Thyroid gland (tissue), 4 donors: Measurements from ENCODE around the gene CALCB. TPM values are rescaled to one million over a fixed set of nuclear protein-coding genes. Genes with fewer than 3 reads are reported as not detected.

Experiments
- DNase-seq, 2 donors: peaks; one replicate each; pipeline ENCODE4 v3.0.0-alpha.2; 2019
- H3K27ac ChIP-seq, 3 donors: fragments of 200-600 bp; sonication (generic); 1 replicate in 2 of 3; 2 replicates in 1 of 3; pipeline ENCODE4 v1.5.1; 2016 to 2019; ENCODE audit warnings: mild to moderate bottlenecking in 1 of 3, moderate library complexity in 1 of 3
- H3K27me3 ChIP-seq: fragments of 200-600 bp; sonication (generic); one replicate; pipeline ENCODE4 v1.5.1; 2019
- H3K36me3 ChIP-seq, 2 donors: fragments of 200-600 bp; sonication (generic); one replicate each; pipeline ENCODE4 v1.5.1; 2016 to 2019
- H3K4me1 ChIP-seq, 2 donors: fragments of 200-600 bp; sonication (generic); one replicate each; pipeline ENCODE4 v1.5.1; 2017 to 2019
- H3K4me3 ChIP-seq, 3 donors: fragments of 200-600 bp; sonication (generic); replicated peaks in 1 of 3; 1 replicate in 2 of 3; 2 replicates in 1 of 3; pipeline ENCODE4 v1.5.1; 2016; ENCODE audit warnings: mild to moderate bottlenecking in 1 of 3
- H3K9me3 ChIP-seq: fragments of 200-600 bp; sonication (generic); one replicate; pipeline ENCODE4 v1.5.1; 2017
- CTCF ChIP-seq, 6 experiments: fragments of 200-600 bp in 3 of 6; fragments of 450-650 bp in 3 of 6; sonication (generic) in 3 of 6; IDR thresholded peaks; one replicate each; pipeline ENCODE4 v1.5.1; 2016 to 2019; ENCODE audit warnings: antibody characterized with exemption in 6 of 6, mild to moderate bottlenecking in 2 of 6, inconsistent platforms in 1 of 6, moderate library complexity in 1 of 6
- POLR2A ChIP-seq, 2 donors: fragments of 450-650 bp; IDR thresholded peaks; one replicate each; pipeline ENCODE4 v1.6.1; 2017; ENCODE audit warnings: antibody characterized with exemption in 2 of 2, mild to moderate bottlenecking in 2 of 2, moderate library complexity in 1 of 2
- WGBS, 2 donors: methylation state at CpG; one replicate each; pipeline ENCODE4 v1.1.5; 2017; 5-methylcytosine and 5-hydroxymethylcytosine counted together
- intact Hi-C: fragments of 100-400 bp; cut with DNase I; formaldehyde crosslinking; loops from one replicate; pipeline ENCODE4 v1.15.1; 2023
- total RNA-seq, 4 donors: library from RNA; depleted of rRNA; stranded (reverse); fragments of >200 nt; gene quantifications; one replicate each; pipeline ENCODE4 v1.2.3, GENCODE V29; 2016

CALCB gene
- total RNA-seq, 4 donors from 2014 or later = 0.33 to 20.3 (median 2.4) TPM

GRCh38 chr11:15107730-15108515, 34.5 kb downstream of the CALCB start:
- Histone ChIP-seq H3K4me3 (no peak overlapping the region), H3K36me3 (no peaks in the 10 kb centered on the region), H3K27me3 (no peaks in the 10 kb centered on the region), H3K9me3 (no peaks in the 10 kb centered on the region), H3K4me1 (no peaks in the 10 kb centered on the region), H3K27ac (no peak overlapping the region)
- no peak for DNase-seq
- intact Hi-C loops = loop anchor here (5.0 kb wide), 1 partner anchor 99 kb away; no protein-coding TSS in a partner anchor
- TF ChIP-seq CTCF (IDR thresholded peaks at IDR 0.05) (no peak), POLR2A (IDR thresholded peaks at IDR 0.05) (no peak)
- WGBS, 2 donors = 49 to 51% methylated on average over 4 of the region's 4 CpGs

GRCh38 chr11:15108592-15109130, 35.3 kb downstream of the CALCB start:
- H3K4me3 ChIP-seq = no peak overlapping the region
- no peak for DNase-seq
- H3K36me3 ChIP-seq = no peaks in the 10 kb centered on the region
- TF ChIP-seq CTCF (IDR thresholded peaks at IDR 0.05) (no peak), POLR2A (IDR thresholded peaks at IDR 0.05) (no peak)
- no peaks in the 10 kb centered on the region for H3K4me1 ChIP-seq
- H3K27me3 ChIP-seq = no peaks in the 10 kb centered on the region
- H3K9me3 ChIP-seq = no peaks in the 10 kb centered on the region
- H3K27ac ChIP-seq = no peak overlapping the region
- intact Hi-C loops = loop anchor here (5.0 kb wide), 1 partner anchor 99 kb away; no protein-coding TSS in a partner anchor
- 89 to 93% methylated on average over 2 of the region's 2 CpGs for WGBS, 2 donors

GRCh38 chr11:15109602-15110001, 36.2 kb downstream of the CALCB start:
- Histone ChIP-seq H3K4me3 (no peak overlapping the region), H3K9me3 (no peaks in the 10 kb centered on the region), H3K27ac (no peak overlapping the region), H3K36me3 (no peaks in the 10 kb centered on the region), H3K27me3 (no peaks in the 10 kb centered on the region), H3K4me1 (peaks cover 0 to 4% of the 10 kb centered on the region in 2 donors)
- TF ChIP-seq POLR2A (IDR thresholded peaks at IDR 0.05) (no peak), CTCF (IDR thresholded peaks at IDR 0.05) (no peak)
- intact Hi-C loops = loop anchor here (5.0 kb wide), 1 partner anchor 98 kb away; no protein-coding TSS in a partner anchor
- no peak for DNase-seq
- 91 to 96% methylated on average over 2 of the region's 2 CpGs for WGBS, 2 donors

- no peak for DNase-seq
- H3K9me3 ChIP-seq = no peaks in the 10 kb centered on the region
- WGBS, 2 donors = 85 to 93% methylated on average over 3 of the region's 3 CpGs
- H3K4me1 ChIP-seq = peaks cover 0 to 4% of the 10 kb centered on the region in 2 donors
- no peak overlapping the region for H3K27ac ChIP-seq
- no peaks in the 10 kb centered on the region for H3K36me3 ChIP-seq
- TF ChIP-seq POLR2A (IDR thresholded peaks at IDR 0.05) = no peak
- TF ChIP-seq CTCF (IDR thresholded peaks at IDR 0.05) = no peak
- no peak overlapping the region for H3K4me3 ChIP-seq
- intact Hi-C loops = no loop called here
- H3K27me3 ChIP-seq = no peaks in the 10 kb centered on the region
Observed at GRCh38 chr11:15111215-15111614, 37.8 kb downstream of the CALCB start.

GRCh38 chr11:15112131-15112541, 38.7 kb downstream of the CALCB start:
- WGBS, 2 donors = 77 to 82% methylated on average over 8 of the region's 8 CpGs
- H3K27ac ChIP-seq = no peak overlapping the region
- no peaks in the 10 kb centered on the region for H3K9me3 ChIP-seq
- H3K36me3 ChIP-seq = no peaks in the 10 kb centered on the region
- TF ChIP-seq CTCF (IDR thresholded peaks at IDR 0.05) (no peak), POLR2A (IDR thresholded peaks at IDR 0.05) (no peak)
- no peak for DNase-seq
- no peaks in the 10 kb centered on the region for H3K27me3 ChIP-seq
- intact Hi-C loops = no loop called here
- peaks cover 0 to 4% of the 10 kb centered on the region in 2 donors for H3K4me1 ChIP-seq
- no peak overlapping the region for H3K4me3 ChIP-seq
